A549 (cell line): ENCODE results near the gene UHMK1. TPM values are rescaled to one million over a fixed set of nuclear protein-coding genes. Genes with fewer than 3 reads are reported as not detected.

ENCODE experiments used
- ATAC-seq, 2 experiments: fragments of 200-7000 bp in 1 of 2; fragments of >200 bp in 1 of 2; cut with Nextera tagmentation in 1 of 2; cut with Tn5 transposase in 1 of 2; 3 replicates each; pipeline versions ENCODE4 v1.8.0 to v1.9.1; 2018 to 2020; ENCODE audit warnings: mild to moderate bottlenecking in 1 of 2, moderate library complexity in 1 of 2
- CTCF ChIA-PET: fragments of 300-600 bp; sonication (Branson Sonifier 250); formaldehyde crosslinking; extraction: SDS; loops from one replicate; lab custom pipeline; 2021; ENCODE audit warnings: antibody characterized with exemption, inconsistent platforms; lab: Yijun Ruan, JAX
- POLR2A ChIA-PET: fragments of 350-600 bp; formaldehyde crosslinking; extraction: SDS; loops from one replicate; lab custom pipeline; 2021; ENCODE audit warnings: antibody characterized with exemption, inconsistent platforms; lab: Yijun Ruan, JAX
- DNase-seq, 2 experiments: peaks; one replicate each; pipeline versions ENCODE4 v3.0.0 to v3.0.0-alpha.2; 2011 to 2016; ENCODE audit warnings: low read depth in 1 of 2, low spot score in 1 of 2
- FAIRE-seq: peaks from 2 replicates; lab custom pipeline; 2011; peaks lifted over from hg19 to GRCh38; lab: Jason Lieb, UNC
- H3K27ac ChIP-seq, 2 experiments: fragments of >200 bp; sonication (Bioruptor Twin); formaldehyde crosslinking; 3 replicates each; pipeline ENCODE4 v1.5.1; 2016 to 2017
- H3K4me1 ChIP-seq: fragments of >200 bp; sonication (Bioruptor Twin); formaldehyde crosslinking; 3 replicates; pipeline ENCODE4 v1.6.1; 2016
- H3K4me2 ChIP-seq: fragments of >200 bp; sonication (Bioruptor Twin); formaldehyde crosslinking; 3 replicates; pipeline ENCODE4 v1.6.1; 2016
- H3K4me3 ChIP-seq: fragments of >200 bp; sonication (Bioruptor Twin); formaldehyde crosslinking; 3 replicates; pipeline ENCODE4 v1.5.1; 2016
- H3K9me3 ChIP-seq: fragments of >200 bp; sonication (Bioruptor Twin); formaldehyde crosslinking; 3 replicates; pipeline ENCODE4 v1.6.1; 2016
- BHLHE40 ChIP-seq: IDR thresholded peaks from 2 replicates; pipeline ENCODE4 v1.6.1; 2012; ENCODE audit warnings: low read depth, low read length, inconsistent platforms
- CBX2 ChIP-seq: fragments of 200-600 bp; sonication (generic); IDR thresholded peaks from 2 replicates; pipeline ENCODE4 v1.6.1; 2016; ENCODE audit warnings: low read depth, mild to moderate bottlenecking, borderline replicate concordance
- CBX8 ChIP-seq: fragments of 200-600 bp; sonication (generic); IDR thresholded peaks from 2 replicates; pipeline ENCODE4 v1.6.1; 2016
- CEBPB ChIP-seq, 2 experiments: fragments of >200 bp in 1 of 2; sonication (Bioruptor Twin) in 1 of 2; formaldehyde crosslinking in 1 of 2; IDR thresholded peaks; 2 replicates each; pipeline ENCODE4 v1.6.1; 2012 to 2016
- CHD2 ChIP-seq: fragments of 150-350 bp; IDR thresholded peaks from 2 replicates; pipeline ENCODE4 v1.6.1; 2014; ENCODE audit warnings: low read length; ENCODE audit not compliant: partially characterized antibody
- CTCF ChIP-seq: fragments of >200 bp; sonication (Bioruptor Twin); formaldehyde crosslinking; IDR thresholded peaks from 3 replicates; pipeline ENCODE4 v1.5.1; 2016
- FOSB ChIP-seq: fragments of 250-450 bp; sonication (Bioruptor Pico); IDR thresholded peaks from 2 replicates; pipeline ENCODE4 v1.5.0; 2020; ENCODE audit warnings: mild to moderate bottlenecking, moderate library complexity
- GATA3 ChIP-seq: IDR thresholded peaks from 2 replicates; pipeline ENCODE4 v1.6.1; 2012; ENCODE audit warnings: borderline replicate concordance
- HDAC2 ChIP-seq: fragments of 200-600 bp; sonication (generic); IDR thresholded peaks from 2 replicates; pipeline ENCODE4 v1.6.1; 2016
- HOXB13 ChIP-seq: fragments of 250-450 bp; sonication (Bioruptor Pico); IDR thresholded peaks from 2 replicates; pipeline ENCODE4 v1.5.0; 2020; ENCODE audit warnings: low read depth, mild to moderate bottlenecking, moderate library complexity
- JUN ChIP-seq, 2 experiments: fragments of >200 bp; sonication (Bioruptor Twin); formaldehyde crosslinking; IDR thresholded peaks; 2 replicates in 1 of 2; 3 replicates in 1 of 2; pipeline ENCODE4 v1.6.1; 2016 to 2017
- KDM1A ChIP-seq: fragments of 200-600 bp; sonication (generic); IDR thresholded peaks from 2 replicates; pipeline ENCODE4 v1.6.1; 2016; ENCODE audit warnings: low read depth, mild to moderate bottlenecking
- MAZ ChIP-seq: fragments of 150-350 bp; IDR thresholded peaks from 2 replicates; pipeline ENCODE4 v1.6.1; 2014; ENCODE audit warnings: antibody characterized with exemption, low read depth, low read length, borderline replicate concordance
- MYC ChIP-seq: IDR thresholded peaks from 2 replicates; pipeline ENCODE4 v1.6.1; 2012; ENCODE audit warnings: mild to moderate bottlenecking, inconsistent platforms, low read length, improper control_type of control experiment, borderline replicate concordance
- NR3C1 ChIP-seq: fragments of >200 bp; sonication (Bioruptor Twin); formaldehyde crosslinking; IDR thresholded peaks from 3 replicates; pipeline ENCODE4 v1.6.1; 2017
- REST ChIP-seq: fragments of 200-600 bp; sonication (generic); IDR thresholded peaks from 2 replicates; pipeline ENCODE4 v1.6.1; 2016; ENCODE audit warnings: antibody characterized with exemption, mild to moderate bottlenecking, moderate library complexity
- RFX5 ChIP-seq: fragments of 450-650 bp; IDR thresholded peaks from 2 replicates; pipeline ENCODE4 v1.7.1; 2014; ENCODE audit warnings: antibody characterized with exemption, mild to moderate bottlenecking, moderate library complexity
- SREBF2 ChIP-seq: fragments of 450-650 bp; IDR thresholded peaks from 2 replicates; pipeline ENCODE4 v1.6.1; 2014; ENCODE audit warnings: mild to moderate bottlenecking, moderate library complexity
- TFCP2L1 ChIP-seq: fragments of 250-450 bp; sonication (Bioruptor Pico); IDR thresholded peaks from 2 replicates; pipeline ENCODE4 v1.5.0; 2021; ENCODE audit warnings: mild to moderate bottlenecking
- TP53 ChIP-seq: fragments of 250-450 bp; sonication (Bioruptor Pico); IDR thresholded peaks from 2 replicates; pipeline ENCODE4 v1.5.0; 2021; ENCODE audit warnings: mild to moderate bottlenecking, moderate library complexity
- ZFP36 ChIP-seq: fragments of 450-650 bp; IDR thresholded peaks from 2 replicates; pipeline ENCODE4 v1.6.1; 2014; ENCODE audit warnings: borderline replicate concordance; ENCODE audit not compliant: partially characterized antibody
- WGBS: methylation state at CpG from one replicate; pipeline ENCODE4 v1.1.6; 2017; ENCODE audit errors: missing lambda C conversion rate; 5-methylcytosine and 5-hydroxymethylcytosine counted together
- polyA plus RNA-seq, 4 experiments: library from polyadenylated mRNA; depleted of rRNA in 3 of 4; stranded (reverse); fragments of >200 nt; fragmentation: RNase III in 1 of 4; extraction: RNeasy Plus Mini Kit Qiagen cat#74134 plus additional on column Dnase treatment in 1 of 4; gene quantifications; 2 replicates in 3 of 4; 3 replicates in 1 of 4; pipeline ENCODE4 v1.2.3, GENCODE V29; 2011 to 2017
- TF ChIP-seq, protein P1 (sequence below): fragments of >200 bp; sonication (Bioruptor Twin); formaldehyde crosslinking; IDR thresholded peaks from 3 replicates; pipeline ENCODE4 v1.6.1; 2016
- TF ChIP-seq, protein P2 (sequence below): fragments of 250-450 bp; sonication (Bioruptor Pico); IDR thresholded peaks from 2 replicates; pipeline ENCODE4 v1.5.0; 2020; ENCODE audit warnings: low read depth, mild to moderate bottlenecking, moderate library complexity
- TF ChIP-seq, protein P3 (sequence below): fragments of 150-350 bp; IDR thresholded peaks from 2 replicates; pipeline ENCODE4 v1.6.1; 2014; ENCODE audit warnings: low read depth, mild to moderate bottlenecking, low read length
- TF ChIP-seq, protein P4 (sequence below): fragments of >200 bp; sonication (Bioruptor Twin); formaldehyde crosslinking; IDR thresholded peaks from 2 replicates; pipeline ENCODE4 v1.6.1; 2016

Gene UHMK1
- polyA plus RNA-seq, 2 of the 4 experiments (the other 2 are of a cell fraction), result 21.0 to 42.2 TPM

DNA sequence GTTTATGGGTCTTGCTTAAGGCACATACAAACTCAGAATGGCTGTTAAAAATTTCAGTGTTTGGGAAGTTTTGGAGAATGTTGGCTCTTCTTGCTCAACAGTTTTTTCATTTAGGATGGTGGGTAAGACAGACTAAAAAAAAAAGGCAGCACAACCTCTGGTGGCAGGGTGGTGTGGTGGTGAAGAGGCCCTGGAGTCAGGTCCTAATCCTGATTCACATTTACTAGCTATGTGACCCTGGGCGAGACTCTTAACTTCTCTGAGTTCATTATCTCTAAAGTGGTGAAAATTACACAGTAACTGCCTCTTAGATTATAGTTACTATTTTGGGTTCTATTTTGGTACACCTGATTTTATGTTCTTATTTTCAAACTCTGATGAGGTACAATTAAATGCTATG lies 75.5 kb downstream of the UHMK1 start:
- FAIRE-seq, result no peak
- DNase-seq, result no peak

DNA sequence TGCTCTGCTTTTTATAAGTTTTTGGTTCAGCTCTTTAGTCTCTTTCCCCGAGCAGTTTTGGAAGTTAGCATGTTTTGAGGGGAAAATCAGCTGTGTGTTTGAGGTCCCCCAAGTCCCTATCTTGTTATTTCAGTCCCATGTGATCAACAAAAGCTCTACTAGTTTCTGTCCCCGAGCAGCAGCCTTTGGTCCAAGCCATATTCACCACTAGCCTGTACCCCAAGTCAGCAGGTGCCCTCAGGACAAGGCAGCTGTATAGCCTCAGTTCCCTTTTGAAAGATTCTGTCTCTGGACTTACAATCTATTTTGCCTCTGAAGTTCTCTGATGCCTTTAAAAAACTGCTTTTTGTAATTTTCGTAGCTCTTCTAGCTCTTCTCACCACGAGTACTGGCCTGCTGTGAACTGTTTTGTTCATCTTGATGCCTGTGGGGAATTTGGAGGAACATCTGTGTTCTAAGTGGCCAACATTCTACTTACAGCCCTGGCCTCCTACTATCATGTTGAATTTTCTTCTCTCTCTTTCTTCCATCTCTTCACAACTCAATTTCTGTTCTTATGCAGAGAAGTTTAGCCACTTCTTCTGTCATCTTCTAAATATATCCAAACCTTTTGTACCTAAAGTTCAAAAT lies 80.6 kb downstream of the UHMK1 start:
- TF ChIP-seq MYC, result no peak
- no peak for TF ChIP-seq MAZ
- TF ChIP-seq, protein P1, sequence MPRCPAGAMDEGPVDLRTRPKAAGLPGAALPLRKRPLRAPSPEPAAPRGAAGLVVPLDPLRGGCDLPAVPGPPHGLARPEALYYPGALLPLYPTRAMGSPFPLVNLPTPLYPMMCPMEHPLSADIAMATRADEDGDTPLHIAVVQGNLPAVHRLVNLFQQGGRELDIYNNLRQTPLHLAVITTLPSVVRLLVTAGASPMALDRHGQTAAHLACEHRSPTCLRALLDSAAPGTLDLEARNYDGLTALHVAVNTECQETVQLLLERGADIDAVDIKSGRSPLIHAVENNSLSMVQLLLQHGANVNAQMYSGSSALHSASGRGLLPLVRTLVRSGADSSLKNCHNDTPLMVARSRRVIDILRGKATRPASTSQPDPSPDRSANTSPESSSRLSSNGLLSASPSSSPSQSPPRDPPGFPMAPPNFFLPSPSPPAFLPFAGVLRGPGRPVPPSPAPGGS, result no peak
- TF ChIP-seq, protein P2, sequence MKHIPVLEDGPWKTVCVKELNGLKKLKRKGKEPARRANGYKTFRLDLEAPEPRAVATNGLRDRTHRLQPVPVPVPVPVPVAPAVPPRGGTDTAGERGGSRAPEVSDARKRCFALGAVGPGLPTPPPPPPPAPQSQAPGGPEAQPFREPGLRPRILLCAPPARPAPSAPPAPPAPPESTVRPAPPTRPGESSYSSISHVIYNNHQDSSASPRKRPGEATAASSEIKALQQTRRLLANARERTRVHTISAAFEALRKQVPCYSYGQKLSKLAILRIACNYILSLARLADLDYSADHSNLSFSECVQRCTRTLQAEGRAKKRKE, result no peak
- no peak for TF ChIP-seq TFCP2L1 (CRISPR knock-in tag)
- ChIA-PET CTCF (no interaction called here), POLR2A (no interaction called here)
- FAIRE-seq, result no peak
- no peaks in the 10 kb centered on the region for H3K4me1 ChIP-seq
- DNase-seq, result no peak
- no peak overlapping the region for H3K4me2 ChIP-seq
- H3K9me3 ChIP-seq, result no peaks in the 10 kb centered on the region
- 72% methylated on average over 4 of the region's 4 CpGs for WGBS
- no peak for ATAC-seq
- no peak overlapping the region for H3K27ac ChIP-seq
- H3K4me3 ChIP-seq, result no peak overlapping the region

More for the DNA sequence above, 75.5 kb downstream of the UHMK1 start:
- WGBS, result 92% methylated on average over 1 of the region's 1 CpG
- Histone ChIP-seq H3K27ac (no peak overlapping the region), H3K4me2 (no peak overlapping the region), H3K4me1 (no peaks in the 10 kb centered on the region), H3K4me3 (no peak overlapping the region), H3K9me3 (no peaks in the 10 kb centered on the region)
- ChIA-PET POLR2A (no interaction called here), CTCF (interaction anchor here (1.2 kb wide), 1 partner anchor 227 kb away, joined by 7 read pairs; no protein-coding TSS in a partner anchor)
- ATAC-seq, result no peak
- TF ChIP-seq CHD2 (no peak), CBX2 (no peak), CEBPB (IDR thresholded peaks at IDR 0.05) (no peak), NR3C1 (no peak), FOSB (CRISPR knock-in tag) (no peak), ZFP36 (no peak), MYC (no peak), CBX8 (no peak), HDAC2 (no peak), RFX5 (no peak)
- TF ChIP-seq, protein P3, sequence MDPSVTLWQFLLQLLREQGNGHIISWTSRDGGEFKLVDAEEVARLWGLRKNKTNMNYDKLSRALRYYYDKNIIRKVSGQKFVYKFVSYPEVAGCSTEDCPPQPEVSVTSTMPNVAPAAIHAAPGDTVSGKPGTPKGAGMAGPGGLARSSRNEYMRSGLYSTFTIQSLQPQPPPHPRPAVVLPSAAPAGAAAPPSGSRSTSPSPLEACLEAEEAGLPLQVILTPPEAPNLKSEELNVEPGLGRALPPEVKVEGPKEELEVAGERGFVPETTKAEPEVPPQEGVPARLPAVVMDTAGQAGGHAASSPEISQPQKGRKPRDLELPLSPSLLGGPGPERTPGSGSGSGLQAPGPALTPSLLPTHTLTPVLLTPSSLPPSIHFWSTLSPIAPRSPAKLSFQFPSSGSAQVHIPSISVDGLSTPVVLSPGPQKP, result no peak

- no peak overlapping the region for H3K4me3 ChIP-seq
- ChIA-PET CTCF (interaction anchor here (0.6 to 1.0 kb wide), 2 partner anchors 9 to 523 kb away, joined by 3 read pairs; no protein-coding TSS in a partner anchor), POLR2A (no interaction called here)
- TF ChIP-seq FOSB (CRISPR knock-in tag), result no peak
- TF ChIP-seq REST, result no peak
- no peak for TF ChIP-seq JUN (IDR thresholded peaks at IDR 0.05)
- no peak for TF ChIP-seq KDM1A
- no peak for TF ChIP-seq BHLHE40
- TF ChIP-seq TP53 (CRISPR knock-in tag), result no peak
- TF ChIP-seq MYC, result no peak
- no peak for TF ChIP-seq GATA3
- TF ChIP-seq CHD2, result no peak
- no peak for TF ChIP-seq HOXB13 (CRISPR knock-in tag)
- TF ChIP-seq SREBF2, result no peak
- TF ChIP-seq, protein P4, sequence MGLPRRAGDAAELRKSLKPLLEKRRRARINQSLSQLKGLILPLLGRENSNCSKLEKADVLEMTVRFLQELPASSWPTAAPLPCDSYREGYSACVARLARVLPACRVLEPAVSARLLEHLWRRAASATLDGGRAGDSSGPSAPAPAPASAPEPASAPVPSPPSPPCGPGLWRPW, result no peak
- TF ChIP-seq CTCF, result no peak
Measured at GRCh38 chr1:162578936-162579335, 81.3 kb downstream of the UHMK1 start.

More at GRCh38 chr1:162578936-162579335, 81.3 kb downstream of the UHMK1 start:
- no peak for FAIRE-seq
- H3K4me2 ChIP-seq, result no peak overlapping the region
- DNase-seq, result no peak
- no peak overlapping the region for H3K27ac ChIP-seq
- H3K9me3 ChIP-seq, result no peaks in the 10 kb centered on the region
- no peak for ATAC-seq
- H3K4me1 ChIP-seq, result no peaks in the 10 kb centered on the region
- WGBS, result 84% methylated on average over 1 of the region's 1 CpG
